Colonic mucosa (tissue), 4 donors: ENCODE results near the gene ATL1. TPM values are rescaled to one million over a fixed set of nuclear protein-coding genes. Genes with fewer than 3 reads are reported as not detected.

ENCODE experiments used
- DNase-seq: peaks from one replicate; pipeline ENCODE4 v3.0.0-alpha.2; 2020
- H3K27ac ChIP-seq: fragments of 200-600 bp; one replicate; pipeline ENCODE4 v1.8.0; 2021
- H3K27me3 ChIP-seq: fragments of 200-600 bp; one replicate; pipeline ENCODE4 v1.8.0; 2021
- H3K36me3 ChIP-seq: fragments of 200-600 bp; one replicate; pipeline ENCODE4 v1.8.0; 2021
- H3K4me1 ChIP-seq: fragments of 200-600 bp; one replicate; pipeline ENCODE4 v1.8.0; 2021; ENCODE audit warnings: mild to moderate bottlenecking
- H3K4me3 ChIP-seq: fragments of 200-600 bp; one replicate; pipeline ENCODE4 v1.8.0; 2021
- H3K9ac ChIP-seq, 2 donors: one replicate each; pipeline ENCODE4 v1.7.0; 2013; ENCODE audit warnings: control low read depth in 2 of 2, low read depth in 2 of 2, low read length in 2 of 2
- H3K9me3 ChIP-seq: fragments of 200-600 bp; one replicate; pipeline ENCODE4 v1.8.0; 2021
- CTCF ChIP-seq: fragments of 200-600 bp; IDR thresholded peaks from one replicate; pipeline ENCODE4 v1.8.0; 2022; ENCODE audit warnings: antibody characterized with exemption, mild to moderate bottlenecking
- intact Hi-C: fragments of 100-400 bp; cut with DNase I; formaldehyde crosslinking; loops from one replicate; pipeline ENCODE4 v1.14.1; 2022
- total RNA-seq, 2 donors: library from RNA; stranded (reverse); fragmentation: NEBNext Ultra II Directional in 1 of 2; extraction: Animal tissue kit (Norgen Biotek cat#: 25700) in 1 of 2; gene quantifications; one replicate each; pipeline ENCODE4 v1.2.1, GENCODE V29; 2021
- donor health status: healthy.
- donor health status: DM: no; HTN: no; CAD: no.
- donor health status: DM: no; HTN: no; CAD: no.

Gene ATL1
- total RNA-seq, 2 donors from 2014 or later: 4.3 to 11.9 TPM

- intact Hi-C loops: no loop called here
- DNase-seq: no peak
- Histone ChIP-seq H3K4me1 (no peaks in the 10 kb centered on the region), H3K27ac (no peak overlapping the region), H3K9ac (no peak overlapping the region), H3K27me3 (no peaks in the 10 kb centered on the region), H3K4me3 (no peak overlapping the region), H3K9me3 (no peaks in the 10 kb centered on the region), H3K36me3 (no peaks in the 10 kb centered on the region)
- no peak for TF ChIP-seq CTCF
These were observed 20.9 kb upstream of the ATL1 start for GRCh38 chr14:50539051-50539450.

GRCh38 chr14:50541159-50541567, 18.8 kb upstream of the ATL1 start:
- Histone ChIP-seq H3K27me3 (no peaks in the 10 kb centered on the region), H3K27ac (peak overlapping the region; percentile 30), H3K4me3 (no peak overlapping the region), H3K36me3 (no peaks in the 10 kb centered on the region), H3K9ac (no peak overlapping the region), H3K4me1 (no peaks in the 10 kb centered on the region), H3K9me3 (no peaks in the 10 kb centered on the region)
- no peak for DNase-seq
- intact Hi-C loops: loop anchor here (5.0 kb wide), 1 partner anchor 236 kb away; no protein-coding TSS in a partner anchor
- no peak for TF ChIP-seq CTCF

- Histone ChIP-seq H3K27ac (peak overlapping the region; percentile 23), H3K4me1 (no peaks in the 10 kb centered on the region), H3K4me3 (no peak overlapping the region), H3K36me3 (no peaks in the 10 kb centered on the region), H3K9ac (no peak overlapping the region), H3K9me3 (no peaks in the 10 kb centered on the region), H3K27me3 (no peaks in the 10 kb centered on the region)
- peak; percentile 50 for TF ChIP-seq CTCF
- intact Hi-C loops: loop anchor here (5.0 kb wide), 1 partner anchor 234 kb away; no protein-coding TSS in a partner anchor
- peak; percentile 55 for DNase-seq
These were observed 17.0 kb upstream of the ATL1 start for GRCh38 chr14:50542941-50543418.

GRCh38 chr14:50544911-50545310, 15.0 kb upstream of the ATL1 start:
- intact Hi-C loops: loop anchor here (5.0 kb wide), 1 partner anchor 232 kb away; no protein-coding TSS in a partner anchor
- no peak for TF ChIP-seq CTCF
- Histone ChIP-seq H3K9me3 (no peaks in the 10 kb centered on the region), H3K27me3 (no peaks in the 10 kb centered on the region), H3K9ac (no peak overlapping the region), H3K27ac (no peak overlapping the region), H3K4me1 (no peaks in the 10 kb centered on the region), H3K4me3 (no peak overlapping the region), H3K36me3 (no peaks in the 10 kb centered on the region)
- no peak for DNase-seq

- Histone ChIP-seq H3K27me3 (no peaks in the 10 kb centered on the region), H3K4me3 (no peak overlapping the region), H3K4me1 (no peaks in the 10 kb centered on the region), H3K9me3 (no peaks in the 10 kb centered on the region), H3K27ac (no peak overlapping the region), H3K36me3 (no peaks in the 10 kb centered on the region), H3K9ac (no peak overlapping the region)
- TF ChIP-seq CTCF: no peak
- no peak for DNase-seq
- intact Hi-C loops: no loop called here
These were observed 14.3 kb upstream of the ATL1 start for GRCh38 chr14:50545618-50546017.
